Activated CD4-positive, alpha-beta T cell treated with anti-CD3 and anti-CD28 coated beads, Interleukin-2, amount 10 ng/mL, durations not matched to agents 7 days and 5 days (primary cell): ENCODE data around the gene NHLRC3. TPM values are rescaled to one million over a fixed set of nuclear protein-coding genes. Genes with fewer than 3 reads are reported as not detected.

Experiments
- total RNA-seq, 2 experiments: library from RNA; stranded (reverse); gene quantifications; one replicate each; pipeline ENCODE4 v1.2.3, GENCODE V29; 2021

NHLRC3 gene
- total RNA-seq, 2 experiments from 2014 or later, result 18.4 to 20.4 TPM

Other genes with a start within 250 kb of the NHLRC3 start
- not detected for gene STOML3, start 47.6 kb upstream of the NHLRC3 start, total RNA-seq
- 10 to 100 TPM; 47.3 to 51.2 TPM for gene PROSER1, start 367 bp upstream of the NHLRC3 start, total RNA-seq